ENCODE results near the gene STX8.
"Not testable (repeated sequence)": the region's sequence is repeated elsewhere in the genome, so short reads cannot be mapped to it uniquely, and the experiment has no call there.

Gene STX8

GRCh38 chr17:9509236-9509816, 66.3 kb downstream of the STX8 start:
- no peak for DNase-seq (ENCODE audit: low read depth in 2 of 2)

DNA sequence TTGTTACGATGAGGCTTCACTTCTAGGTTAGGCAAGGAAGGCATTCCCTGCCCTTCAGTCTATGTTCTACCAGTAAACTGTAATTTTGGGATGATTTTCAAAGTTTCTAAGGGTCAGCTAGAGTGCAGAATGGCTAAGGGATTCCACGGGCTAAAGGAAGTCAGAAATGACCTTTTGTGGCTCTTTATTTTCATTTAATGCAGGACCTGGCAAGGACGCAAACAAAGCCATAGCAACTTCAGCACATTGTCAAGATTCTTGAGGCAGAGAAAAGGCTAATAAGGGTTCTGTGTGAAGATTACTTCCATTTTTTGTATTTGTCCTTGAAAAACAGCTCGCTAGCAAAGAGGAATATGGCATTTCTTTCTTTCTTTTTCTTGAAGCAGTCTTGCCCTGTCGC, 76.6 kb downstream of the STX8 start:
- no peak for DNase-seq (ENCODE audit: low read depth in 2 of 2)

DNA sequence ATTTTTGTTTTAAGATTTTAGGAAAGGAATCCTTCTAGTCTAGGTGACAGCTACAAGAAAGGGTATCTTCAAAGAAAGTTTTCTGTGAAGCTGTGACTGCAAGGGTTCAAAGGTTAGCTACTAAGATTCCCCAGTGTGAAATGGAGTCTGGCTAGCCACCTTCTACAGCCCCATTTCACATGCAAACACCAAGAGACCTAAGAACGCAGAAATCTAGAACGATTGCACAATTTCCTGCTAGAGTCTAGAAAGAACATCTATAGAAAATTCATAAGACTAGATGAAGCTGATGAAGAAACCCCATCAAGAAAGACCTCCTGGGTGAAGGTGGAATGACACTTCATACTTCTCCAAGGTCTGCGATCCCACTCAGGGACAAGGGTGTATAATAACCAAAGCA, 77.1 kb downstream of the STX8 start:
- DNase-seq (ENCODE audit: low read depth in 2 of 2), result no peak

GRCh38 chr17:9488556-9488955, 87.1 kb downstream of the STX8 start:
- no peak for DNase-seq (ENCODE audit: low read depth in 2 of 2)

DNA sequence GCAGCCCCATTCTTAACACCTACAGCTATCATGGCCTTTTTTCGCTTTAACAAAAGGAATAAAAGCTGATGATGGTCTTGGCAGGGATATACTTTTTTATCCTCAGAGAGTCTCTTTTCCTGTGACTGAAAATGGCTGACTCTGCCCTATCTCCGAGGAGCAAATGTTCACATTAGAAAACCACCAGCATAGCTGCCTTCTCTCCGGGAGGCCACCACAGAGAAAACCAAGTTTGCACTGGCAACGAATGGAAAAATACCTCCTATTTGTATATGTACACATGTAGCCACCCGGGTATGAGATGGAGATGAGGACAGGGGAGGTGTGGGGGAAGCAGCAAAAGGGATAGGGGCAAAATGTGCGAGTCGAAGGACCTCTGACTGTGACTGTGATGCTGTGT, 88.2 kb downstream of the STX8 start:
- DNase-seq (ENCODE audit: low read depth in 2 of 2), result no peak

GRCh38 chr17:9484789-9485188, 90.8 kb downstream of the STX8 start:
- no peak for DNase-seq (ENCODE audit: low read depth in 2 of 2)

DNA sequence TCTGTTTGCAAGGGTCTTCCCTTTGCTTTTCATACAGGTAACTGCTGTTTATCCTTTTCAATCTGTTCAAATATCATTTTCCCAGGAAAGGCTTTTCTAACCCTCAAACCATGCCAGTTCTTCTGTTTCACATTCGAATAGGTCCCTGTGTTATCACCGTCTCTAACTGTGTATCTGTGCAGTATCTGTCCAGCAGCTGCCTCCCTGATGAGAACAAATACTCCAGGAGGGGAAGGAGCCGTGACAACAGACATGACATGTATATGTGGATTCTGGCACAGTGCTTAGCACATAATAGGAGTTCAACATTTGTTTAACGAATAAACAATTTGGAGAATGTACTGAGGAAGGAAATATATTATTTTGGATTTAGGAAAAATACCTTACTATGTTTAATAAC, 95.7 kb downstream of the STX8 start:
- DNase-seq (ENCODE audit: low read depth in 2 of 2), result no peak

DNA sequence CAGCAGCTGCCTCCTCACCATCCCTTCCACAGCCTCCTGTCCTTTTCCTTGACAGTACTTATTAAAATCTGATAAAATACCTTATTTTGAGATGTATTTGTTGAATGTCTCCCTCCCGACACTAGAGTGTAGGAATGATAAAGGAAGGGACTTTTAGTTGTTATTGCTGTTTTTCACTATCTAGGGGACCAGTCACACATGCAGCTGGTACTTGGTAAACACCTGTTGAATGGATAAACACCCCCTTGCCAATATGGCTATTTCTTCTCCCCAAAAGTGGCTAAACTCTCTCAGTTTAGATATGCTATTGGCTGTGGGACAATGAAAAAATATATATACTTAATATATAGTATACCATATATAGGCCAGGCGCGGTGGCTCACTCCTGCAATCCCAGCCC, 96.7 kb downstream of the STX8 start:
- no peak for DNase-seq (ENCODE audit: low read depth in 2 of 2)

DNA sequence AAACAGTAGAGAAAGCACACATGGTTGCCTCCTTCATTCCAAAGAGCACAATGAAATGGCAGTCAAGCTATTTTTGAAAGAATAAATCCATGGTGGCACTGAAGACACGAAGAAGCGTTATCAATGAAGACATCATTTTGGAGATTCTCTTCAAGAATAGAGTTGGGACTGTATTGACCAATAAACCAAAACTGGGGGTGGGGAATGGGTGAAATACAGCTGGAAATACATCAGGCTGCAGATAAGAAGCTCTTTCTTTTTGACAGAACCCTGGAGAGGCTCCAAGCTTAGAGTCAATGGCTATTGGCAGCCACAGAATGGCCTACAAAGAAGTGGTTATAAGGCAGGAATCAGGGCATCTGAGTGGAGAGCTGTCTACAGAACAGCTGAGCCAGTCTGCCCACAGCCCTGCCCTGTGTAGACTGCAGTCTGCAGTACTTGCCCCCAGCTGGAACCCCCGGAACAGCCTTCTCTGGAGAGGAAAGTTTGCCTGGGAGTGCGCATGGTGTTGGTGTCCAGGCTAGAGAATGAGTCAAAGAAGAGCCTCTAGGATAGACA, 100.4 kb downstream of the STX8 start:
- DNase-seq (ENCODE audit: low read depth in 2 of 2), result no peak

- no peak for DNase-seq (ENCODE audit: low read depth in 2 of 2)
These were observed 101.9 kb downstream of the STX8 start for GRCh38 chr17:9473711-9474110.

- no peak for DNase-seq (ENCODE audit: low read depth in 2 of 2)
These were observed 103.1 kb downstream of the STX8 start for GRCh38 chr17:9472541-9472940.

DNA sequence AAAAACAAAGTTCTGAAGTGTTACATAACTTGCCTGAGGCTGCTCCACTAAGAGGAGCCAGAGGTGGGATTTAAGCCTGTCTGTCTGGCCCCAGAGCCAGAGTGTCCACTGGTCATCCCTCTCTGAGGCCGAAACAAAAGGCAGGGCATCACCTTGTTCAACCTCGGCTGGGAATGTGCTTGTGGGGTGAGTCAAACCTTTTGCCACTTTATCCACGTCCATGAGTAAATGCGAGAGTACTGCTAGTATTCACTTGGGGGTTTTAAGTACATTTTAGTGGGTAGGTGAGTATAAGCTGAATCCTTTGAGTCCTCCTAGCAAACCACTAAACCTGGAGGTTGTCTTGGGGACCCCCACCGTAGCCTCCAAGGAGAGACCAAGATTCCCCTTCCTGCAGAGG, 103.5 kb downstream of the STX8 start:
- DNase-seq (ENCODE audit: low read depth in 2 of 2), result no peak

GRCh38 chr17:9470171-9470570, 105.4 kb downstream of the STX8 start:
- DNase-seq (ENCODE audit: low read depth in 2 of 2), result no peak

- DNase-seq (ENCODE audit: low read depth in 2 of 2), result no peak
These were observed 106.7 kb downstream of the STX8 start for GRCh38 chr17:9468937-9469336.

DNA sequence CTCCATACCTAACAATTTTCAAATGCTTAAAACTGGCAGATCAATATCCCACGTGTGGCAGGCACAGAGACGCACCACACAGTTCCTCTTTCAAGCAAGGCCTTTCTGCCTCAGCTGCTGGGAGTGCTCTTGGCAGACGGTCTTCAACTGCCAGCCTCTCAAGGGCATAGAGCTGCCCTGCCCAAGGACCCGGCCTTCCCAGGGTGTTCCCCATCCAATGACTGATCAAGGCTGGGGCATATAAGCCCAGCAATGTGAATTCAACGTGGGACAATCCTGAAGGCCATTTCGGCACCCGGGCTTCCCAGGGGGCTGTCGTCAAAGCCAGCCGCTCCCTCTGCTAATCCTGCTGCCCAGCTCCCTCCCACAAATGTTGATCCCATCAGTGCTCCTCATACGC, 107.1 kb downstream of the STX8 start:
- no peak for DNase-seq (ENCODE audit: low read depth in 2 of 2)

- no peak for DNase-seq (ENCODE audit: low read depth in 2 of 2)
These were observed 108.1 kb downstream of the STX8 start for GRCh38 chr17:9467518-9467917.

DNA sequence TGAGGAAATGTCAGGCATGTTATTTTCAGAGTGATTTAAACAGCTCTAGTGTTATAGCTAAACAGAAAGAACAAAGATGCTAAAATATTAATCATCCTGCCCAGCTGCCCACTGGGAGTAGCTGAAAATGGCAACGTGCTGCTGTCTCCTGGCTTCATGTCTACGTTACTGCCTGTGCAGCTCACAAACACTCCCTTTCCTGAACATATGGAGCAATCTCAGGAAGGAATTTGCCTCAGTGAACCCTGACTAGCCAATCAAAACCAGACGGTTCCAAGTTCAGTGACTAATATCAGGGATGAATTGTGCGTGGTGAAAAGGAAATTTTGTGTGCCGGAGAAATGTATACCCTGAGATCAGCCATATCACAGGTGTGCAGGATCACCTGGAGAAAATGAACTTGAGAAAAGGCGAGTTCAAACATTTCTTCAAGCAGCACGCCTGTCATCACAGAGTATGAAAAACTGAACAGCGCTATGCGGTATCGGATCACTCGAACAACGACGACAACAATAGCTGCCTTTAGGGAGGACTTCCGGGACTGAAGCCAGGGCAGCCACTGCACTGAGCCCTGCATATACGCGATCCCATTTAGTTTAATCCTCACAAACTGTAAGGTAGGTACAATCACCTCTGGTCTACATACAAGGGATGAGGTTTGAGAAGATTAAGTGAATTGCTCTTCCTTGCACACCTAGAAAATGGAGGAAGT, 110.3 kb downstream of the STX8 start:
- no peak for DNase-seq (ENCODE audit: low read depth in 2 of 2)

- DNase-seq (ENCODE audit: low read depth in 2 of 2), result no peak
These were observed 118.6 kb downstream of the STX8 start for GRCh38 chr17:9457005-9457404.

- DNase-seq (ENCODE audit: low read depth in 2 of 2), result no peak
These were observed 119.3 kb downstream of the STX8 start for GRCh38 chr17:9456330-9456729.

DNA sequence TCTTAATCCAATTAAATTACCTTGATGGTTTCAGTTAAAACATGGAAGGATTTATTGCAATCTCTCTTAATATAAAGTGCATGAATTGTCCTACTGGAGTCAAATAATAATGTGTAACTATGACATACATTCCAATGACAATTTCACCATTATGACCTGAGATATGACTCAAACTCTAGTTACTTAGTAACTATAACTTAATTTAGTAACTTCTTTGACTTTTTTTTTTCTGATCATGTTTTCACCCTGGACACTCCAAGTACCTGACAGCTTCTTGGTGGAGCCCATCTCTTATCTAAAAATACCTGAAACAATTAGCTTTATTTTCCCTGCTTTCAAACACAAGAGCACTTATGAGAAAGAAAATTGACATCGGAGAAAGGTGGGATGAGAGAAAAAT, 123.7 kb downstream of the STX8 start:
- no peak for DNase-seq (ENCODE audit: low read depth in 2 of 2)

DNA sequence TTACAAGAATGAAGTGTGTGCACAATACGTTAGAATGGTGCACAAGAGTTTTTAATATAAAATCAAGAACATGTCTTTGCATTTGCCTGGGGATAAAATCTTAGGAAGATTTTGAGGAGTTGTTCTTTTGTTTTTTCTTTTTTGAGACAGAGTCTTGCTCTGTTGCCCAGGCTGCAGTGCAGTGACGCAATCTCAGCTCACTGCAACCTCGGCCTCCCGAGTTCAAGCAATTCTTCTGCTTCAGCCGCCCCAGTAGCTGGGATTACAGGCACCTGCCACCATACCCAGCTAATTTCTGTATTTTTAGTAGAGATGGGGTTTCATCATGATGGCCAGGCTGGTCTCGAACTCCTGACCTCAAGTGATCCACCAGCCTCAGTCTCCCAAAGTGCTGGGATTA, 128.3 kb downstream of the STX8 start:
- DNase-seq (ENCODE audit: low read depth in 2 of 2), result not testable (repeated sequence)

GRCh38 chr17:9446528-9446927, 129.1 kb downstream of the STX8 start:
- no peak for DNase-seq (ENCODE audit: low read depth in 2 of 2)

GRCh38 chr17:9445424-9445823, 130.2 kb downstream of the STX8 start:
- no peak for DNase-seq (ENCODE audit: low read depth in 2 of 2)

GRCh38 chr17:9444687-9445086, 130.9 kb downstream of the STX8 start:
- DNase-seq (ENCODE audit: low read depth in 2 of 2), result no peak

Data from stimulated activated CD4-positive, alpha-beta T cell treated with anti-CD3 and anti-CD28 coated beads, Interleukin-1b, Interleukin-23, amount 100 ng/mL, for 1 hour (primary cell).